Measurements from ENCODE around the gene STYXL2.

STYXL2 gene

DNA sequence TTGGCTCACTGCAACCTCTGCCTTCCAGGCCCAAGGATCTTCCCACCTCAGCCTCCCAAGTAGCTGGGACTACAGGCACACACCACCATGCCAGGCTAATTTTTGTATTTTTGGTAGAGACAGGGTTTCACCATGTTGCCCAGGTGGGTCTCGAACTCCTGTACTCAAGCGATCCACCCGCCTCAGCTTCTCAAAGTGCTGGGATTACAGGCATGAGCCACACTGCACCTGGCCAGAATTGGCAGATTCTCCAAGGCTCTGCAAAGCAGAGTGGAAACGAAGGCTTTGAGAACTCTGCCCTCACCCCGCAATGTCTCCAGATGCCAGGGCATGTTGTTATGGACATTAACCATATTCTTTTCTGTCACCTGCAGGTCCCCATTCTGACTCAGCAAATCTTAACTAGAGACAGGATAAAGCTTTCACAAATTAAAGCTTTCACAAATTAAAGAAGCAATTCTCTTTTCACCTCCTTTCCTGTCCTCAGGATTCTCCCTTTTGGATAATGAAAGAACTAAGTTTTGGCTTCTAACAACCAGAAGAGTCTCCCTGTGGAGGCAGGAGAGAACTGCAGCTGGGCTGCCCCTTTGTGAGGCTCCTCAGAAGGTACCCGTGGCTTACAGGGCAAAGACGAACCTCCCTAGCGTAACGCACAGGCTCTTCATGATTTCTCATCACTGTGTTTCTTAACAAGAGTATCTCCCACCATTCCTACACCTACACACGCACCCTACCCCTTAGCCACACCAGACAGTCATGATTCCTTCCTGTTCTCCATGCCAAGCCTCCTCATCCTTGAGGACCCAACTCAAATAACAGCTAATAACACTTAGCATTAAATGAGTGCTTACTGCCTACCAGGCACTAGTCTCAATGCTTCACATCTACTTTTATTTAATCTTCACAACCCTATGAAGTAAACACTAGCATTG is 33.5 kb upstream of the STYXL2 start:
- Histone ChIP-seq H3K4me1 (ENCODE audit: control insufficient read depth, insufficient read depth, low read length) (no peaks in the 10 kb centered on the region), H3K9me3 (ENCODE audit: control insufficient read depth, insufficient read depth, low read depth, low read length) (no peaks in the 10 kb centered on the region), H3K27ac (ENCODE audit: extremely low read depth, low read depth, low read length) (no peak overlapping the region), H3K4me3 (ENCODE audit: low read depth, low read length) (no peak overlapping the region), H3K36me3 (ENCODE audit: control insufficient read depth in 2 of 2, insufficient read depth in 1 of 2, low read length in 2 of 2) (no peaks in the 10 kb centered on the region)
- TF ChIP-seq ZNF248 (tag by site-specific recombination; IDR thresholded peaks at IDR 0.05) (no peak), ZNF707 (tag by site-specific recombination; IDR thresholded peaks at IDR 0.05) (no peak), ZIC2 (tag by site-specific recombination; IDR thresholded peaks at IDR 0.05) (no peak), ZSCAN30 (tag by site-specific recombination; IDR thresholded peaks at IDR 0.05) (no peak), PBX3 (CRISPR knock-in tag; IDR thresholded peaks at IDR 0.05) (no peak), ZNF549 (tag by site-specific recombination; IDR thresholded peaks at IDR 0.05) (no peak), PRDM1 (tag by site-specific recombination; IDR thresholded peaks at IDR 0.05) (no peak), ZNF660 (tag by site-specific recombination; IDR thresholded peaks at IDR 0.05) (no peak), BCL11B (tag by site-specific recombination; IDR thresholded peaks at IDR 0.05; ENCODE audit: low read depth) (no peak), GLIS1 (tag by site-specific recombination; IDR thresholded peaks at IDR 0.05) (no peak), REPIN1 (tag by site-specific recombination; IDR thresholded peaks at IDR 0.05; ENCODE audit: low read depth) (no peak), TCF7L2 (IDR thresholded peaks at IDR 0.05; ENCODE audit: borderline replicate concordance, low read depth, low read length) (no peak), ZNF664 (tag by site-specific recombination; IDR thresholded peaks at IDR 0.05) (no peak), ZBTB8A (tag by site-specific recombination; IDR thresholded peaks at IDR 0.05) (no peak)
- TF ChIP-seq, protein P1, sequence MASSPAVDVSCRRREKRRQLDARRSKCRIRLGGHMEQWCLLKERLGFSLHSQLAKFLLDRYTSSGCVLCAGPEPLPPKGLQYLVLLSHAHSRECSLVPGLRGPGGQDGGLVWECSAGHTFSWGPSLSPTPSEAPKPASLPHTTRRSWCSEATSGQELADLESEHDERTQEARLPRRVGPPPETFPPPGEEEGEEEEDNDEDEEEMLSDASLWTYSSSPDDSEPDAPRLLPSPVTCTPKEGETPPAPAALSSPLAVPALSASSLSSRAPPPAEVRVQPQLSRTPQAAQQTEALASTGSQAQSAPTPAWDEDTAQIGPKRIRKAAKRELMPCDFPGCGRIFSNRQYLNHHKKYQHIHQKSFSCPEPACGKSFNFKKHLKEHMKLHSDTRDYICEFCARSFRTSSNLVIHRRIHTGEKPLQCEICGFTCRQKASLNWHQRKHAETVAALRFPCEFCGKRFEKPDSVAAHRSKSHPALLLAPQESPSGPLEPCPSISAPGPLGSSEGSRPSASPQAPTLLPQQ (tag by site-specific recombination; IDR thresholded peaks at IDR 0.05): no peak
- POLR2A ChIA-PET: interaction anchor here (0.7 to 1.5 kb wide), 3 partner anchors 142 to 367 kb away, joined by 3 to 4 read pairs (median 4); partner anchors contain the start of gene POU2F1
- CTCF ChIA-PET: interaction anchor here (0.6 to 16.2 kb wide), 40 partner anchors 8 to 541 kb away, joined by 3 to 702 read pairs (median 5); partner anchors contain the start of gene TADA1

DNA sequence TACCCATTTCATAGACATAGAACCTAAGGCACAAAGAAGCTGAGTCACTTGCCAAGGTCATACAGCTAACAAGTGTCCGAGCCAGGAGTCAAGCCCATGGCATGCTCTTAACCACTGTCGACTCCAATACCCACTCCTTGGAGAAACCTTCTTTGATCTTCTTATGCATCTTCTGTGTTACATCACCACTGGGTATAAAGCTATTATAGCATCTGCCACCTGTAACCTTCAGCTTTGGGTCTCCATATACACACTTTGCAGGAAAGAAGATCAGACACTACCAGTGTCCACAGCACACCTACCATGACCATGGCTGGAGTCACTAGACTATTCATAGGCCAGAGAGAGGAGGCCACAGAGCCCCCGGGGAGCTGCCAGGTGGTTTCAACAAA is 32.8 kb upstream of the STYXL2 start:
- ChIA-PET CTCF (interaction anchor here (0.6 to 16.2 kb wide), 13 partner anchors 8 to 479 kb away, joined by 3 to 702 read pairs (median 4); no protein-coding TSS in a partner anchor), POLR2A (interaction anchor here (0.7 kb wide), 1 partner anchor 368 kb away, joined by 4 read pairs; no protein-coding TSS in a partner anchor)
- Histone ChIP-seq H3K9me3 (ENCODE audit: control insufficient read depth, insufficient read depth, low read depth, low read length) (no peaks in the 10 kb centered on the region), H3K27ac (ENCODE audit: extremely low read depth, low read depth, low read length) (no peak overlapping the region), H3K4me1 (ENCODE audit: control insufficient read depth, insufficient read depth, low read length) (no peaks in the 10 kb centered on the region), H3K4me3 (ENCODE audit: low read depth, low read length) (no peak overlapping the region), H3K36me3 (ENCODE audit: control insufficient read depth in 2 of 2, insufficient read depth in 1 of 2, low read length in 2 of 2) (no peaks in the 10 kb centered on the region)
- no peak for TF ChIP-seq HOXD13 (CRISPR knock-in tag; IDR thresholded peaks at IDR 0.05; ENCODE audit: borderline replicate concordance)
- no peak for TF ChIP-seq ZNF843 (tag by site-specific recombination; IDR thresholded peaks at IDR 0.05)
- TF ChIP-seq SCRT2 (tag by site-specific recombination; IDR thresholded peaks at IDR 0.05): peak; percentile 63

DNA sequence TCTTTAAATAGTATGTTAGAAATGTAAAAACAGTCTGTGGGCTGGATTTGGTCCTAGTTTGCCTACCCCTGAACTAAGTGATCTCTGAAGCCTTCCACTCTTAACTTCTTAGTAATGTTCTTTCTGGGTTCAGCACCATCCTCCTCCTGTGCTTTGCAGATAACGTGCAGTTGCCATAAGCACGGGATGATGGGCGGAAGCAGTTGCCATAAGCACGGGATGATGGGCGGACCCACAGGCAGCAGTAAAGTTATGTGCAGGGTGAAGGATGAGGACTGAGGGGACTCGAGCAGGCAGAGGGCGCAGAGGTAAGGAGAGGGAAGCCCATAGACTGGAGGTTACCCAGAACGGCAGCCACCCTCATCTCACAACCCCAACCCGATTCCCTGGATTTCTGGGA is 29.3 kb upstream of the STYXL2 start:
- no peak overlapping the region for H3K27ac ChIP-seq (ENCODE audit: extremely low read depth, low read depth, low read length)
- no peaks in the 10 kb centered on the region for H3K36me3 ChIP-seq (ENCODE audit: control insufficient read depth in 2 of 2, insufficient read depth in 1 of 2, low read length in 2 of 2)
- H3K9me3 ChIP-seq (ENCODE audit: control insufficient read depth, insufficient read depth, low read depth, low read length): no peaks in the 10 kb centered on the region
- ChIA-PET CTCF (interaction anchor here (0.5 to 16.2 kb wide), 5 partner anchors 52 to 1297 kb away, joined by 3 to 702 read pairs (median 3); no protein-coding TSS in a partner anchor), POLR2A (interaction anchor here (0.7 to 2.2 kb wide), 2 partner anchors 155 to 169 kb away, joined by 3 to 7 read pairs; partner anchors contain the start of gene POU2F1)
- H3K4me3 ChIP-seq (ENCODE audit: low read depth, low read length): no peak overlapping the region
- no peaks in the 10 kb centered on the region for H3K4me1 ChIP-seq (ENCODE audit: control insufficient read depth, insufficient read depth, low read length)
- TF ChIP-seq, protein P2, sequence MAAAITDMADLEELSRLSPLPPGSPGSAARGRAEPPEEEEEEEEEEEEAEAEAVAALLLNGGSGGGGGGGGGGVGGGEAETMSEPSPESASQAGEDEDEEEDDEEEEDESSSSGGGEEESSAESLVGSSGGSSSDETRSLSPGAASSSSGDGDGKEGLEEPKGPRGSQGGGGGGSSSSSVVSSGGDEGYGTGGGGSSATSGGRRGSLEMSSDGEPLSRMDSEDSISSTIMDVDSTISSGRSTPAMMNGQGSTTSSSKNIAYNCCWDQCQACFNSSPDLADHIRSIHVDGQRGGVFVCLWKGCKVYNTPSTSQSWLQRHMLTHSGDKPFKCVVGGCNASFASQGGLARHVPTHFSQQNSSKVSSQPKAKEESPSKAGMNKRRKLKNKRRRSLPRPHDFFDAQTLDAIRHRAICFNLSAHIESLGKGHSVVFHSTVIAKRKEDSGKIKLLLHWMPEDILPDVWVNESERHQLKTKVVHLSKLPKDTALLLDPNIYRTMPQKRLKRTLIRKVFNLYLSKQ (tag by site-specific recombination; IDR thresholded peaks at IDR 0.05; ENCODE audit: borderline replicate concordance): no peak
- TF ChIP-seq INSM2 (tag by site-specific recombination; IDR thresholded peaks at IDR 0.05): no peak
- TF ChIP-seq ZNF157 (tag by site-specific recombination; IDR thresholded peaks at IDR 0.05): no peak
- no peak for TF ChIP-seq SP7 (tag by site-specific recombination; IDR thresholded peaks at IDR 0.05)
